ENCODE measurements around the gene ACSM6.
"Not testable (repeated sequence)": the region's sequence is repeated elsewhere in the genome, so short reads cannot be mapped to it uniquely, and the experiment has no call there.

The ACSM6 gene

GRCh38 chr10:95220539-95220938, 26.5 kb downstream of the ACSM6 start:
- DNase-seq: no peak

- DNase-seq: no peak
These were observed 27.1 kb downstream of the ACSM6 start for GRCh38 chr10:95221124-95221523.

GRCh38 chr10:95225136-95225535, 31.1 kb downstream of the ACSM6 start:
- DNase-seq: no peak

GRCh38 chr10:95228934-95229723, 35.1 kb downstream of the ACSM6 start:
- DNase-seq: not testable (repeated sequence)

GRCh38 chr10:95229724-95230627, 35.9 kb downstream of the ACSM6 start:
- DNase-seq: no peak

- DNase-seq: peak; percentile 70
These were observed 36.9 kb downstream of the ACSM6 start for GRCh38 chr10:95230677-95231586.

GRCh38 chr10:95233377-95234034, 39.5 kb downstream of the ACSM6 start:
- no peak for DNase-seq

- DNase-seq: no peak
These were observed 40.9 kb downstream of the ACSM6 start for GRCh38 chr10:95234951-95235350.

- no peak for DNase-seq
These were observed 41.6 kb downstream of the ACSM6 start for GRCh38 chr10:95235676-95236067.

GRCh38 chr10:95236068-95236903, 42.2 kb downstream of the ACSM6 start:
- no peak for DNase-seq

- no peak for DNase-seq
These were observed 43.5 kb downstream of the ACSM6 start for GRCh38 chr10:95237376-95238170.

- not testable (repeated sequence) for DNase-seq
These were observed 46.1 kb downstream of the ACSM6 start for GRCh38 chr10:95240096-95240495.

- DNase-seq: no peak
These were observed 46.8 kb downstream of the ACSM6 start for GRCh38 chr10:95240811-95241210.

GRCh38 chr10:95241533-95241932, 47.5 kb downstream of the ACSM6 start:
- DNase-seq: no peak

GRCh38 chr10:95242581-95243317, 48.7 kb downstream of the ACSM6 start:
- no peak for DNase-seq

- DNase-seq: no peak
These were observed 49.2 kb downstream of the ACSM6 start for GRCh38 chr10:95243318-95243617.

GRCh38 chr10:95244152-95244551, 50.1 kb downstream of the ACSM6 start:
- DNase-seq: no peak

- no peak for DNase-seq
These were observed 51.5 kb downstream of the ACSM6 start for GRCh38 chr10:95245425-95246055.

- DNase-seq: peak; percentile 53
These were observed 52.6 kb downstream of the ACSM6 start for GRCh38 chr10:95246582-95247051.
